IPS DF 6.9 (cell line): ENCODE measurements around the gene KLF7.

Experiments used
- DNase-seq: peaks from one replicate; pipeline ENCODE4 v3.0.0-alpha.2; 2013; ENCODE audit warnings: low read depth, low spot score
- H3K27ac ChIP-seq: one replicate; pipeline ENCODE4 v1.5.1; 2013; ENCODE audit warnings: low read length, control low read depth
- H3K27me3 ChIP-seq: 2 replicates; pipeline ENCODE4 v1.6.1; 2013; ENCODE audit warnings: mild to moderate bottlenecking, low read length; ENCODE audit not compliant: control insufficient read depth, insufficient read depth
- H3K36me3 ChIP-seq: 2 replicates; pipeline ENCODE4 v1.6.1; 2013; ENCODE audit warnings: low read length; ENCODE audit not compliant: control insufficient read depth, insufficient read depth
- H3K4me1 ChIP-seq: 2 replicates; pipeline ENCODE4 v1.6.1; 2013; ENCODE audit warnings: low read length; ENCODE audit not compliant: control insufficient read depth, insufficient read depth
- H3K4me3 ChIP-seq: 2 replicates; pipeline ENCODE4 v1.5.1; 2013; ENCODE audit warnings: mild to moderate bottlenecking, low read length
- H3K9me3 ChIP-seq: 2 replicates; pipeline ENCODE4 v1.6.1; 2013; ENCODE audit warnings: low read length, inconsistent platforms; ENCODE audit not compliant: control insufficient read depth, insufficient read depth
- WGBS: extraction: QIAGEN DNeasy Blood & Tissue Kit; methylation state at CpG from one replicate; pipeline ENCODE4 v1.1.7; 2013; ENCODE audit warnings: mixed read lengths, missing lambda C conversion rate; ENCODE audit not compliant: insufficient read length, insufficient coverage; 5-methylcytosine and 5-hydroxymethylcytosine counted together

KLF7 gene

GRCh38 chr2:207097278-207097677 lies 68.5 kb downstream of the KLF7 start:
- no peak for DNase-seq
- Histone ChIP-seq H3K4me3 (no peak overlapping the region), H3K4me1 (peaks cover 5% of the 10 kb centered on the region; the same call in 1 of the 2 replicates), H3K27ac (no peak overlapping the region), H3K27me3 (no peaks in the 10 kb centered on the region), H3K9me3 (no peaks in the 10 kb centered on the region), H3K36me3 (no peaks in the 10 kb centered on the region)
- no CpG with 5 or more reads among the region's 4 CpGs for WGBS

- Histone ChIP-seq H3K9me3 (no peaks in the 10 kb centered on the region), H3K36me3 (no peaks in the 10 kb centered on the region), H3K27ac (no peak overlapping the region), H3K27me3 (no peaks in the 10 kb centered on the region), H3K4me3 (no peak overlapping the region), H3K4me1 (peaks cover 8% of the 10 kb centered on the region; the same call in 1 of the 2 replicates)
- no peak for DNase-seq
- no CpG with 5 or more reads among the region's 6 CpGs for WGBS
These were observed 69.8 kb downstream of the KLF7 start for GRCh38 chr2:207095963-207096362.

GRCh38 chr2:207093234-207093633 lies 72.5 kb downstream of the KLF7 start:
- Histone ChIP-seq H3K4me1 (peaks cover 8% of the 10 kb centered on the region; the same call in 1 of the 2 replicates), H3K4me3 (no peak overlapping the region), H3K27me3 (no peaks in the 10 kb centered on the region), H3K27ac (no peak overlapping the region), H3K36me3 (no peaks in the 10 kb centered on the region), H3K9me3 (no peaks in the 10 kb centered on the region)
- WGBS, result no CpG with 5 or more reads among the region's 6 CpGs
- DNase-seq, result peak; percentile 33

DNA sequence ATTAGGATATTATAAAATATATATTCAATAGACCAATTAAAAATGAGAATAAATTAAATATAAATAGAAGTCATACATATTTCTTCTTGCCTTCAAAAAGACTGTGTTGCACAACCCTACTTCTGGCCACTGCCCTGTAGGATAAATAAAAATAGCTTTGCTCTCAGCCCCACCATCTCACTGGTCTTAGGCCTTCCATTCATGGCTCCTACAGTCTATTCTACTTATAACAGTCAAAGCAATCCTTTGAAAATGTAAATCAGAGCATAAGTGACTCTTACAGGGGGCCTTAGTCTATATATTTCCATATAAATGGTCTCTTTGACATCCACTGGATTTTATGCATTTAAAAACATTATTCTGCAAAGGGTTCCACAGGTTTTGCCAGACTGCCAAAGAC lies 72.9 kb downstream of the KLF7 start:
- Histone ChIP-seq H3K36me3 (no peaks in the 10 kb centered on the region), H3K4me1 (peaks cover 8% of the 10 kb centered on the region; the same call in 1 of the 2 replicates), H3K27ac (no peak overlapping the region), H3K9me3 (no peaks in the 10 kb centered on the region), H3K4me3 (no peak overlapping the region), H3K27me3 (no peaks in the 10 kb centered on the region)
- DNase-seq, result no peak

DNA sequence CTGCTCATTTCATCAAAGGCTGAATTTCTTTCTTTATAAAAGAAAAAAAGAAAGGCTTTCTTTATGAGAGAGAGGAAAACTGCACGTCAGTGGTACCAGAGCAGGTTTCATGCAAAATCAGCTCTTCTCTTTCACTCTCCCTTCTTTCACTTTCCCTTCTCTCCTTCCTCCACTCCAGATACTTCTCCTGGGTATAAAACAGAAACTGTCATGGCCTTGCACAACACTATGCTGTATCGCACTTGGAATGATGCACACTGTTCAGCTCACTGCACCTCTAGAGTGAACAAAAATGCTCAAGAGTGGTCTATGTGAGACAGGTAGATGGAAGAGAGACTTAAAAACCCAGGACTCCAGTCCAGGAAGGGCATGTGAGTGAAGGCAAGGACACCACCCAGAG lies 73.8 kb downstream of the KLF7 start:
- H3K4me1 ChIP-seq, result peaks cover 9% of the 10 kb centered on the region; the same call in 1 of the 2 replicates
- H3K4me3 ChIP-seq, result no peak overlapping the region
- H3K36me3 ChIP-seq, result no peaks in the 10 kb centered on the region
- H3K27me3 ChIP-seq, result no peaks in the 10 kb centered on the region
- H3K9me3 ChIP-seq, result no peaks in the 10 kb centered on the region
- no peak overlapping the region for H3K27ac ChIP-seq
- no CpG with 5 or more reads among the region's 2 CpGs for WGBS
- no peak for DNase-seq

DNA sequence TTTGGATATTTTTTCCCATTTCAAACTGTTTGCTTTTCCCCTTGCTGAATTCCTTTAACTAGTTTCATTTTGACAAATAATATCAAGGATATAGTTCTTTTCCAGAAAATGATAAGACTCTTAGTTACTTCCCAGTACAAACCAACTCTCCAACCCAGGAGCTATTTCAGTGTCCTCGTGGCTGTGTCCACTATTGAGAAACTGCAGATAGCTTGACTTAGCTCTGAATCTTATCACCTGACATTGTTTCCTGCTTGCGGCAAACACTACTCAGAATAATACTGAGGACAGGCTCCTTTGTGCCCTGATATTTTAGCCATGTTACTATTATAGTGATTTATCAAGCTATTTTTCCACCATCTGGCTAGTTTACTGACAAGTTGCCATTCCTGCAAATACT lies 74.6 kb downstream of the KLF7 start:
- WGBS, result no CpG with 5 or more reads among the region's 2 CpGs
- Histone ChIP-seq H3K9me3 (no peaks in the 10 kb centered on the region), H3K36me3 (no peaks in the 10 kb centered on the region), H3K27ac (no peak overlapping the region), H3K27me3 (no peaks in the 10 kb centered on the region), H3K4me1 (peaks cover 9% of the 10 kb centered on the region; the same call in 1 of the 2 replicates), H3K4me3 (no peak overlapping the region)
- no peak for DNase-seq

GRCh38 chr2:207090389-207090788 lies 75.4 kb downstream of the KLF7 start:
- Histone ChIP-seq H3K27me3 (no peaks in the 10 kb centered on the region), H3K27ac (no peak overlapping the region), H3K4me1 (peaks cover 9% of the 10 kb centered on the region; the same call in 1 of the 2 replicates), H3K4me3 (no peak overlapping the region), H3K9me3 (no peaks in the 10 kb centered on the region), H3K36me3 (no peaks in the 10 kb centered on the region)
- no peak for DNase-seq
- no CpG with 5 or more reads among the region's 5 CpGs for WGBS

- Histone ChIP-seq H3K27me3 (no peaks in the 10 kb centered on the region), H3K36me3 (no peaks in the 10 kb centered on the region), H3K4me3 (no peak overlapping the region), H3K4me1 (peaks cover 9% of the 10 kb centered on the region; the same call in 1 of the 2 replicates), H3K9me3 (no peaks in the 10 kb centered on the region), H3K27ac (no peak overlapping the region)
- no peak for DNase-seq
- WGBS, result no CpG with 5 or more reads among the region's 3 CpGs
These were observed 76.9 kb downstream of the KLF7 start for GRCh38 chr2:207088839-207089238.

- H3K36me3 ChIP-seq, result no peaks in the 10 kb centered on the region
- H3K27me3 ChIP-seq, result no peaks in the 10 kb centered on the region
- H3K4me3 ChIP-seq, result no peak overlapping the region
- no peak overlapping the region for H3K27ac ChIP-seq
- no peaks in the 10 kb centered on the region for H3K9me3 ChIP-seq
- H3K4me1 ChIP-seq, result peaks cover 5% of the 10 kb centered on the region; the same call in 1 of the 2 replicates
- DNase-seq, result no peak
- no CpG with 5 or more reads among the region's 7 CpGs for WGBS
These were observed 77.5 kb downstream of the KLF7 start for GRCh38 chr2:207088276-207088675.

DNA sequence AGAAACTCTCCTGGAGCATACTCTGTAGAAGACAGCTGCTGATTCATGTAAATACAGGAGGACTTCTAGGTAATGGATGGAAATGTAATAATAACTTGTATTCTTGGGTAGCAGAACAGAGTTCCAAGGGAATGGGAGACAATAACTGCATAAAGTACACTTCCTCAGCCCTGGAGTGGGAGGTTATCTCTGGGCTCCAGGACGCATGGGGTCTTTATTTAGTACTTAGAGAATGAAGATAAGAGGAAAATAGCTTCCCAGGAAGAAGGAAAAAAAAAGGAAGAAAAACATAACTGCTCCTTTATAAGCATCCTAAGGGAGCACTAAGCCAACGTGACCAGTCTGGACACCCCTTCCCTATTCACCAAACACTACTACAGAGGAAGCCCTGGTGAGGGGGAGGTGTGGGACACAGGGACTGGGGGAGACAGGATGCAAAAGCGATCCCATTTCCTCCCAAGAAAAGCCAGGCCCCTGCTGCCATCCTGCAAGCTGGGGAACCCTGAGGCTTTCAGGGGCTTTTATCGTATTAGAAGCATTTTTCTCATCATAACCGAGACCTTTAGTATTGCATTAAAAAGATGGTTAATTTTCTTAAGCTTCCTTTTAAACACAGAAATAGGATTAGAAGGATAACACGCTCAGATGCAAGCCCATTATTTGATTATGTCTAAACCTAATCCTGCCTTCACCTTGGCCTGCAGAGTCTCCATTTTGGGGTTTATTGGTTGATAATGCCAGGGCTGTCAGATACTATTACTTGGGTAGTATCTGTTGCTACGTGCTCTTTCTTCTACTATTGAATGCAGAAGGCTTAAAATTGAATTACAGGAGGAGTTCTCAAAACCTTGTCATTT lies 78.5 kb downstream of the KLF7 start:
- no CpG with 5 or more reads among the region's 7 CpGs for WGBS
- no peak for DNase-seq
- no peak overlapping the region for H3K27ac ChIP-seq
- peaks cover 4% of the 10 kb centered on the region; the same call in 1 of the 2 replicates for H3K4me1 ChIP-seq
- no peak overlapping the region for H3K4me3 ChIP-seq
- H3K36me3 ChIP-seq, result no peaks in the 10 kb centered on the region
- no peaks in the 10 kb centered on the region for H3K27me3 ChIP-seq
- no peaks in the 10 kb centered on the region for H3K9me3 ChIP-seq

- no peaks in the 10 kb centered on the region for H3K36me3 ChIP-seq
- H3K27me3 ChIP-seq, result no peaks in the 10 kb centered on the region
- H3K9me3 ChIP-seq, result no peaks in the 10 kb centered on the region
- no peak overlapping the region for H3K4me3 ChIP-seq
- no peak overlapping the region for H3K27ac ChIP-seq
- WGBS, result no CpG with 5 or more reads among the region's 8 CpGs
- H3K4me1 ChIP-seq, result 0 out of 2 replicates have a peak, but pooled peaks cover 1% of the 10 kb centered on the region
- DNase-seq, result no peak
These were observed 79.6 kb downstream of the KLF7 start for GRCh38 chr2:207086136-207086535.
